ENCODE data around the gene INO80E. TPM values are rescaled to one million over a fixed set of nuclear protein-coding genes. Genes with fewer than 3 reads are reported as not detected.

Gene INO80E
- total RNA-seq, 3 donors from 2014 or later (not counting 1 experiment from before 2014, with no cell fraction given) = 75.0 to 107 (median 99.5) TPM

DNA sequence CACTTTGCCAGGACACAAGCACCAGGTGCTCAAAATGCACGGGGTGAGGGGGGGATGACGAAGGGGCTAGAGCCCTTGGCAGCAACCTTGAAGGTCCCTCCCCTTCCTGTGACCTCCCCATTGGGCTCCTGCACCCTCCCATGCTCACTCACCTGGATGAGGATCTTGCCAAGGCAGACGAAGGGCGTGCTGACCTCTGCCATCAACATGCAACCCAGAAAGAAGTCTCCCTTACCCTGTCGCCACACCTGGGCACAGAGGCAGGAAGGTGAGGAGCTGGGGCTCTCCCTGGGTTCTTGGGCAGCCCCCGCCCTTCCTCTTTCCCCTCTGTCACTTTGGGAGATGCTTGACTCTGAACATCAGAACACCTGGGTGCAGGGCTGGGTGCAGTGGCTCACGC is 29.5 kb downstream of the INO80E start:
- Mint-ChIP-seq H3K9me3 (no peaks in the 10 kb centered on the region), H3K4me3 (no peak overlapping the region), H3K4me1 (peaks cover 8 to 30% of the 10 kb centered on the region in 2 donors), H3K36me3 (no peaks in the 10 kb centered on the region), H3K27me3 (ENCODE audit: low read depth in 2 of 2) (peaks cover 32 to 35% of the 10 kb centered on the region in 2 donors), H3K27ac (no peak overlapping the region)
- TF ChIP-seq, protein P1, sequence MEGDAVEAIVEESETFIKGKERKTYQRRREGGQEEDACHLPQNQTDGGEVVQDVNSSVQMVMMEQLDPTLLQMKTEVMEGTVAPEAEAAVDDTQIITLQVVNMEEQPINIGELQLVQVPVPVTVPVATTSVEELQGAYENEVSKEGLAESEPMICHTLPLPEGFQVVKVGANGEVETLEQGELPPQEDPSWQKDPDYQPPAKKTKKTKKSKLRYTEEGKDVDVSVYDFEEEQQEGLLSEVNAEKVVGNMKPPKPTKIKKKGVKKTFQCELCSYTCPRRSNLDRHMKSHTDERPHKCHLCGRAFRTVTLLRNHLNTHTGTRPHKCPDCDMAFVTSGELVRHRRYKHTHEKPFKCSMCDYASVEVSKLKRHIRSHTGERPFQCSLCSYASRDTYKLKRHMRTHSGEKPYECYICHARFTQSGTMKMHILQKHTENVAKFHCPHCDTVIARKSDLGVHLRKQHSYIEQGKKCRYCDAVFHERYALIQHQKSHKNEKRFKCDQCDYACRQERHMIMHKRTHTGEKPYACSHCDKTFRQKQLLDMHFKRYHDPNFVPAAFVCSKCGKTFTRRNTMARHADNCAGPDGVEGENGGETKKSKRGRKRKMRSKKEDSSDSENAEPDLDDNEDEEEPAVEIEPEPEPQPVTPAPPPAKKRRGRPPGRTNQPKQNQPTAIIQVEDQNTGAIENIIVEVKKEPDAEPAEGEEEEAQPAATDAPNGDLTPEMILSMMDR (IDR thresholded peaks at IDR 0.05) = no peak
- Histone ChIP-seq H3K4me3 (ENCODE audit: low read length) (no peak overlapping the region), H3K36me3 (ENCODE audit: control insufficient read depth, insufficient read depth, low read length) (no peaks in the 10 kb centered on the region), H3K27me3 (ENCODE audit: control insufficient read depth, insufficient read depth, low read length) (peaks cover 17% of the 10 kb centered on the region), H3K4me1 (ENCODE audit: control insufficient read depth, insufficient read depth, low read length) (peaks cover 18% of the 10 kb centered on the region), H3K27ac (ENCODE audit: low read length) (no peak overlapping the region), H3K9me3 (ENCODE audit: control insufficient read depth, insufficient read depth, low read length) (no peaks in the 10 kb centered on the region)
- WGBS (ENCODE audit: insufficient coverage) = 67% methylated on average over 7 of the region's 7 CpGs
- ATAC-seq (no peak), DNase-seq (no peak)
- intact Hi-C loops (cut with micrococcal nuclease) = no loop called here

GRCh38 chr16:30026449-30026848 is 30.4 kb downstream of the INO80E start:
- DNase-seq = no peak
- no peak overlapping the region for H3K4me3 ChIP-seq (ENCODE audit: low read length)
- H3K27ac Mint-ChIP-seq = no peak overlapping the region
- WGBS (ENCODE audit: insufficient coverage) = 95% methylated on average over 18 of the region's 18 CpGs
- TF ChIP-seq, protein P1 (IDR thresholded peaks at IDR 0.05) = no peak
- H3K27me3 Mint-ChIP-seq (ENCODE audit: low read depth in 2 of 2) = peaks cover 31 to 32% of the 10 kb centered on the region in 2 donors
- no peak overlapping the region for H3K27ac ChIP-seq (ENCODE audit: low read length)
- H3K9me3 ChIP-seq (ENCODE audit: control insufficient read depth, insufficient read depth, low read length) = no peaks in the 10 kb centered on the region
- intact Hi-C loops (cut with micrococcal nuclease) = no loop called here
- H3K4me1 ChIP-seq (ENCODE audit: control insufficient read depth, insufficient read depth, low read length) = peaks cover 18% of the 10 kb centered on the region
- no peaks in the 10 kb centered on the region for H3K9me3 Mint-ChIP-seq
- H3K36me3 Mint-ChIP-seq = no peaks in the 10 kb centered on the region
- no peaks in the 10 kb centered on the region for H3K36me3 ChIP-seq (ENCODE audit: control insufficient read depth, insufficient read depth, low read length)
- H3K27me3 ChIP-seq (ENCODE audit: control insufficient read depth, insufficient read depth, low read length) = peaks cover 20% of the 10 kb centered on the region
- no peak for ATAC-seq
- H3K4me3 Mint-ChIP-seq = no peak overlapping the region
- peaks cover 1 to 21% of the 10 kb centered on the region in 2 donors for H3K4me1 Mint-ChIP-seq

DNA sequence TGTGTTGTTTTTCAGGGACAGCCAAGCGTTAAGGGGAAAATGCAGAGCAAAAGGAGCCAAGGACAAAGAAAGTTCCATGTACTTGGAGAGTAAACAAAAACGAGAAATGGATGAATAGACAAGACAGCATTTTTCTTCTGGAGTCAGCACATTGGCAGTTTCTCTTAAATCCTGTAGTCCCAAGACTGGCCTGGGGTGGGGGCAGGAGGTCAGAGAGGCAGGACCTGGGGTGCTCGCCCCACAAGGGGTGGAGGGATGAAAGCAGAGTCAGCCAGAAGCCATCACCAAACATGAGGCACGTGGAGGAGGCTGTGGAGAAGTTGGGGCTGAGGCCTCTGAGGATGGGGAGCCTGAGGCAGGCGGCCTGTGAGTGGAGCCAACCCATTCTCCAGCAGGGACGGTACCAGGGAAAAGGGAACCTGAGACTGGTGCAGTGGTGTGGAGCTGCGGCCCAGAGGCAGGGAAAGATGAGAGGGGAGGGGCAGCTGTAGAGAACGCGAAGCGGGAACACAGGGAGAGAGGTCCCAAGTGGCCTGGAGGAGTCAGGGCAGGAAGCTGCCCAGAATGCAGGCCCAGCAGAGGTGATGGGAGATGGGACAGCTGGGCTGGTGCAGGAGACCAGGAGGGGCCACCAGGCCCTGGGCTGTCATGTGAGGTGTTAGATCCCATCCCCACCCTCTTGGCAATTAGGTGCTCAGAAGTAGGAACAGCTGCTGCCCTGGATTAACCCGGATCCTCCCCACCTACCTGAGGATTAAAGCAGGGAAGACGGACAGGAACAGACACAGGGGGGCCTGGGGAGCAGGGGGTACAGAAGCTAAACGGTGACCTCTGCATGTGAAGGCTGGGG is 31.8 kb downstream of the INO80E start:
- Histone ChIP-seq H3K4me1 (ENCODE audit: control insufficient read depth, insufficient read depth, low read length) (peaks cover 17% of the 10 kb centered on the region), H3K4me3 (ENCODE audit: low read length) (no peak overlapping the region), H3K36me3 (ENCODE audit: control insufficient read depth, insufficient read depth, low read length) (no peaks in the 10 kb centered on the region), H3K27ac (ENCODE audit: low read length) (no peak overlapping the region), H3K9me3 (ENCODE audit: control insufficient read depth, insufficient read depth, low read length) (no peaks in the 10 kb centered on the region), H3K27me3 (ENCODE audit: control insufficient read depth, insufficient read depth, low read length) (peaks cover 25% of the 10 kb centered on the region)
- TF ChIP-seq, protein P1 (IDR thresholded peaks at IDR 0.05) = no peak
- peaks cover 0 to 22% of the 10 kb centered on the region in 2 donors for H3K4me1 Mint-ChIP-seq
- no peak overlapping the region for H3K27ac Mint-ChIP-seq
- peak overlapping the region; percentile 7 for H3K4me3 Mint-ChIP-seq
- H3K36me3 Mint-ChIP-seq = no peaks in the 10 kb centered on the region
- DNase-seq (no peak), ATAC-seq (no peak)
- H3K27me3 Mint-ChIP-seq (ENCODE audit: low read depth in 2 of 2) = peaks cover 32 to 34% of the 10 kb centered on the region in 2 donors
- H3K9me3 Mint-ChIP-seq = no peaks in the 10 kb centered on the region
- WGBS (ENCODE audit: insufficient coverage) = 51% methylated on average over 11 of the region's 13 CpGs
- intact Hi-C loops (cut with micrococcal nuclease) = no loop called here
